EL (cell line): ENCODE measurements around the gene CTNNA3.
"Not testable (repeated sequence)": the region's sequence is repeated elsewhere in the genome, so short reads cannot be mapped to it uniquely, and the experiment has no call there.

ENCODE experiments used
- DNase-seq: peaks from one replicate; pipeline ENCODE4 v3.0.0-alpha.2; 2016

CTNNA3 gene

DNA sequence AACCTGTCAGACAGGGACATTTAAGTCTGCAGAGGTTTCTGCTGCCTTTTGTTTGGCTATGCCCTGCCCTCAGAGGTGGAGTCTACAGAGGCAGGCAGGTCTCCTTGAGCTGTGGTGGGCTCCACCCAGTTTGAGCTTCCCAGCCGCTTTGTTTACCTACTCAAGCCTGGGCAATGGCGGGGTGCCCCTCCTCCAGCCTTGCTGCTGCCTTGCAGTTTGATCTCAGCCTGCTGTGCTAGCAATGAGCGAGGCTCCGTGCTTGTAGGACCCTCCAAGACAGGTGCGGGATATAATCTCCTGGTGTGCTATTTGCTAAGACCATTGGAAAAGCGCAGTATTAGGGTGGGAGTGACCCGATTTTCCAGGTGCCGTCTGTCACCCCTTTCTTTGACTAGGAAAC is 1360.2 kb downstream of the CTNNA3 start:
- not testable (repeated sequence) for DNase-seq

DNA sequence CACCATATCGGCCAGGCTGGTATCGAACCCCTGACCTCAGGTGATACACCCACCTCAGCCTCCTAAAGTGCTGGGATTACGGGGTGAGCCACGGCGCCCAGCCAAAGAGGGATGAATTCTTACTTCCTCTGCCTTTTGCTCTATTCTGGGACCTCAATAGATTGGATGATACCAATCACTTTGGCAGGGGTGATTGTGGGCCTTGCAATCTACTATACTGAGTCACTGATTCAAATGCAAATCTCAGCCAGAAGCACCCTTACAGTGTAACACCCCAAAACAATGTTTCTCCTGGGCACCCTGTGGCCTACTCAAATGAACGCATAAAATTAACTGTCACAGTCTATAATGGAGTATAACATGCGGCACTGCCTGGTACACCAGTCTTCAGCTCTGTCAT is 1366.8 kb downstream of the CTNNA3 start:
- DNase-seq = no peak

DNA sequence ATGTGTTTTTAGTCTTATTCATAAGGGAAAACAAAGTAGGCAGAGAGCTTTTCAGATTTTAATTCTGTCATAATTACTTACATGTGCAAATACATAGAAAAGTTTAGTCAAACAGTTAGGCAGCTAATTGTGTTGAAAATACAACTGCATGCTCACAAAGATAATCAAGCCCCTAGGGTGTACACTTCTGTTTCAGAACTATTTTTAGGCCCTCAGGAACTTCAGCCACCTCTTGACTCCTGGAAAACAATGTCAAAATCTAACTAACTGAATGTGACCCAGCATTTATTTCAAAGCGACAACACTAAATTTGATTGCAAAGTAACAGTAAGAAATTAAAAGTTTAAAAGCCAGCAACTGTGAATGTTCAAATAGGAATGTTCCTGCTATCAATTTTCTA is 1369.1 kb downstream of the CTNNA3 start:
- no peak for DNase-seq

DNA sequence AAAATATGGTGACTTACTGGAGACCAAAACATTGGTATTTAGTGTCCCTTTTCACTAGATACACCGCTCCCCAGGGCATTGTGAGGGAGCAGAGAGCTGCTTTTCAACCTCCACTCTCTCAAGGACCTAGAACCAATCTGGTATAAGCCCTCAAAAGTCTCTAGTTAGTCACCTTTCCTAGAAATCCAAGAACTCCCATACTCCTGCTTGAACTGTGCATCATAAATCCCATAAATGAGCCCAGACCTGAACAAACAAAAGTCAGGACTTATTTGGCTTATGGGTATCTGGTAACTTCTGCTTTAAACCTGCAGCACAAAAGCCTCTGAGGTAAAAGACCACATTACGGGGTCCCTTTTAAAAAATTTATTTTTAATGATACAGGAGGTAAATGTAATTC is 1373.2 kb downstream of the CTNNA3 start:
- DNase-seq = no peak

DNA sequence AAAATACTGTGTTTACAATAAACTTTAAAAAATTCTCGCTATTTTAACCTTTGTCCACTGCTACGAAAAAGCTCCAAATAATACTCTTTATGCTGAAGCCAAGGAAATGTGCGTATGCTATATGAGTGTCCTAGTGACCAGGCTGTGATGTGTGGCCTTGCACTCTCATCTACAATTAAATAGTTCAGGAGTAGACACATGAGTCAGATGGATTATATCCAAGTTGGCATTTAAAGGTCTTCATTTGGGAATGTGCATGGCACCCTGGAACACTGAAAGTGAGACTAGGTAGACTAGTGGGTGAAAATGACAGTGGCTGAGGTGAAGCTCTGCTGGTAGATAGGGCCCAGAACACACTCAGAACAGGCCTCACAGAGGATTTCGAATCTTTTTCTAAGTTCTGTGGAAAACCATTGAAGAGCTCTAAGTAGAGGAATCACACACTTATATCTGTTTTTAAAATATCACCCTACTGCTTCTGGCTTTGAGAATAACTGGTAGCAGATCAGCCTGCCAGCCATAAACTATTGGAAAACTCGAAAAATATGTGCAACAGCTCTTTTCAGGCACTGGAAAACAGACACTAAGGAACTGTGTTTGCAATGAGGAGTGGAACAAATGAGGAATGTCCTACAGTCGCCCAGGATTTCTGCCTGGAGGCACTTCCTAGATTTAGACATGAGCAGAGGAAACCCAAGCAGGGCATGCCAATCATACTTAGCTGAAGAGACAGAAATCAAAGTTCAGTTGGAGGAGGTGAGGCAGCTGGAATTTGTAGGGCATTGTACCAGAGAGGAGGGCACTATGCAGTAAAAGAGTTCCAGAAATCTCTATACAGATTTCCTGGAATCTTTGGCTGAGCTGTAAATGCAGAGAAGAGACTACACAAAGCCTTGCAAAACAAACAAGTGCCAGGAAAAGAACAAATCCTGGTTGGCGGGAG is 1374.0 kb downstream of the CTNNA3 start:
- DNase-seq = peak; percentile 21

DNA sequence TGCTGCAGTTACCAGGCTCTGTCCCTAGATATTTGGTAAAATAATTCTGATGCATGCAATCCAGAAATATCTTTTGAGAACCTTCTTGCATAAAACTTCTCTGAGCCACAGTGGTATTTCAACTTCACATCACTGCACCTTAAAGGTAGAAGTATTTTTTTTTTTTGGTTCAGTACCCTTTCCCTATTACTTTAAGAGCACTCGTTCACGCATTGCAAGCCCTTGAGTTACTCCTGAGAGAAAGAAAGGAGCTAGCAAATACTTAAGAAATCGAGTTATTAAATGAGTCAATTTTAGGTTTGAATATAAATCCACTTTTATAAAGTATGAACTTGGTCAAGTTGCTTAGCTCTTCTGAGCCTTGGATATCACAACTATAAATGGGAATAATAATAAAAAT is 1377.2 kb downstream of the CTNNA3 start:
- DNase-seq = no peak

DNA sequence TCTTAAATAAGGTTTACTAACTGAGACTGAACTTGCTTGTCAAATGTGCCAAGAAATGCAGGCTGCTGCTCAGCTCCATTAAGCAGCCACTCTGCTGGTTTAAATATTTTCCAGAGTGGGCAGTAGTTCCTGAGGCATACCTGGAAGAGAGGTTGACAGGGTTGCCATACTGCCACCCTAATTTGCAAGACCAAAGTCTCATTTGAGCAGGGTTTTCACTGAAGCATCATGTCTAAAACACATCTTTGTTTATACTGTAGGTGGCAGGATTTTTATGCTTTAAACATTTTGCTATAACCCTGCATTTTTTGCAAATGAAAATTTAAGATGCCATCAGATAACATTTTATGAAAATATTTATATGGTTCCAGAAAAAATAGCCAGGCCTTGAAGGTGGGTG is 1388.2 kb downstream of the CTNNA3 start:
- DNase-seq = no peak

DNA sequence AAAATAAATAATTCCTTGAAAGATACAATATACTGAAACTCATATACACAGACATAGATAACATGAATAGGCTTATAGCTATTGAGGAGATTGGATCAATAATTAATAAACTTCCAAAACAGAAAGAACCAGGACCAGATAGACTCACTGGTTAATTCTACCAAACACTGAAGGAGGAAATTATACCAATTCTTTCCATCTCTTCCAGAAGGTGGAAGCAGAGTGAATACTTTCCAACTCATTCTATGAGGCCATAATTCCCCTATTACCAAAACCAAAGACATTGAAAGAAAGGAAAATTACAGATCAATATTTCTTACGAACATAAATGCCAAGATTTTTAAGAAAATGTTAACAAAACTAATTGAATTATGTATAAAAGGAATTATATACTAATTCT is 1394.9 kb downstream of the CTNNA3 start:
- DNase-seq = no peak

DNA sequence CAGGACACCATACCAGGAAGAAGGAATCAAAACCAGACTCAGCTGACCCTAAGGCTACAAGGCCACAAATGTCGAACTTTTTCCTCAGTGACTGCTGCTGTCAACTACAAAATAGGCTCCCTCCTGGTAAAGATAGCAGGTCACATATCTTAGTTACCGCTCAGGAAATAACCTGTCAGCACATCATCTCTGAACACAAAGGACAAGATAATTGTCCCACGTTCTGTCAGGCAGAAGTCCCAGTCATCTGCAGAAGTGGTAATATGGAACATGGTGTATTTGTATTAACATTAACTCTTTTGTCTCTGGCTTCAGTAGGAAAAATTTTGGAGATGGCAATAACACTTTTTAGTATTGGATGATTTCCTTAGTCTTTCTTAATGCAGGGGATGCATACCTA is 1400.4 kb downstream of the CTNNA3 start:
- DNase-seq = no peak

DNA sequence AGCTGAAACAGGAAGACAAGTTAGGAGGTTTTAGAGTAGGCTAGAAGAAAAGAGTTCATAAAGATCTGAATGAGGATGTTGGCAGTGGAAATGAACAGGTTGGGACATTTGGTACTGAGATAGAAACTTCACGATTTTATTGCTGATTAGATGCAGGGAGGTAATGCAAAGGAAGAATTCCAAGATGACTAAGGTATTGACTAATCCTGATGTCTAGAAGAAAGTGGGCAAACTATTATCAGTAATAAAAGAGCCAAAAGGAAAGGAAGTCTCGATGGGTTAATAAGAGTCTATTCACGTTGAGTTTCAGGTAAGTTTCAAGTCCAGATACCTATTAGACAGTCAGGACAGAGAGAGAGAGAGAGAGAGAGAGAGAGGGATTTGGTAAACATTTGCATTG is 1401.5 kb downstream of the CTNNA3 start:
- no peak for DNase-seq

DNA sequence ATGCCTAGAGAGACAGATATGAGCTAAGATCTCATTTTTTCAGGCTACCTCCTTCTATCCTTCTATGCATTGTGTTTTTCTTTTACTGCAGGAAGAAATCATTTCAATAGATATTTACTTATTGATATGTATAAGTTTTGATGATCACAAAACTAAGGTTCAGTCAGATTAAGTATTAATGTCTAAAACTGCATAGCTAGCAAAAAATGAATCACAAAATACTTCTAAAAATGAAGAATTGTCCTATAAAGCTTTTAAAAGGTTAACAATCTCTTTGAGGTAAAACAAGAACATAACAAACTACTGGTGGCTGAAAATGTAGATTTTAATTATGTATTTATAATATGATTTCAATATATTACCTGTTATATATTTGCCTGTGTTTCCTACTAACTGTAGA is 1403.1 kb downstream of the CTNNA3 start:
- DNase-seq = no peak

DNA sequence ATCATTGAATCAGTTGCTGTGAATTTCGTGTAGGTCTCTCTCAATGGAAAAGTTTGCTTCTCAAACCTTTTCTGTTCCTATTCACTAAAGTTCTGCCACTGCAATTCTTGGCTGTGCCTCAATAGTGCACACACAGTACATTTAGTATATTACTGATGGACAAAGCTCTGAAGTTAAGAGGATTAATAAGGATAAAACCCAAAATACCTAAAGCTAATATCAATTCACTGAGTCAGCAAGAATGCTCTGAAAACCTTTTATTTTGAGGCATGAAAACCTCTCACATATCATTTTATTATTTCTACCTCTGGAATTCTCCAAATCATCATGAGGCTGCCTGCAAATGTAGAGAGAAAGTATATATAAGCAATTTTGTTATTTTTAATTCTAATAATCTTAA is 1403.5 kb downstream of the CTNNA3 start:
- DNase-seq = no peak

DNA sequence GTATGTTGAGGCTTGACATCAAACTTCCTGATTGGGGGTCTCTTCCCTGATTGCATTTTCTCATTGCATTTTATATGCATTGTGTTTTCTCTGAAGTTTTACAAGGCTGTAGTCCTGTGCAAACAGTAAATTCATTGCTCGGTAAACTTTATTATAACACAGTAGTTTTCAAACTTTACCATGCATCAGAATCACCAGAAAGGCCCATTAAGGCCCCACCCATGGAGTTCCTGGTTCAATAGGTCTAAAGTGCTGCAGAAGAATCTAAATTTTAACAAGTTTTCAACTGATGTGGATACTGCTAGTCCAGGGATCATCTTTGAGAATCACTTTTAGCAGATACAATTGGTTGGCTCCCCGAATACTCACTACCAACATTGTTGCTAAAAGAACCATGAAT is 1404.9 kb downstream of the CTNNA3 start:
- no peak for DNase-seq

DNA sequence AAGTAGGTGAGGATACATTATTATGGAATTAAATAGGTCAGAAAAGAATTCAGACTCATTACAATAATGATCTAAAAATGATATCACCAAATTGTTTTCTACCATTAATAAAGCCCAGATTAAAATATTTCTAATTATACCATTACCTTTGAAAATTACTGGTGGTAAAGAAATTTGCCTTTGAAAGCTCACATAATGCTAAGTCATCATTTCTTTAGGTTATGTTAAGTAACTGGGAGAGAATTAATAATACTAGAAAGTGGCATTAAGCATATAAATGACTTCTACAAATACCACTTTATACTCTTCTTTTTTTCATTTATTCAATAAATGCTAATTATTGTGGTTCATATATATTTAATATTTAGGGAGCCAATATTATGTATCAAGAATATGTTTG is 1411.4 kb downstream of the CTNNA3 start:
- no peak for DNase-seq

DNA sequence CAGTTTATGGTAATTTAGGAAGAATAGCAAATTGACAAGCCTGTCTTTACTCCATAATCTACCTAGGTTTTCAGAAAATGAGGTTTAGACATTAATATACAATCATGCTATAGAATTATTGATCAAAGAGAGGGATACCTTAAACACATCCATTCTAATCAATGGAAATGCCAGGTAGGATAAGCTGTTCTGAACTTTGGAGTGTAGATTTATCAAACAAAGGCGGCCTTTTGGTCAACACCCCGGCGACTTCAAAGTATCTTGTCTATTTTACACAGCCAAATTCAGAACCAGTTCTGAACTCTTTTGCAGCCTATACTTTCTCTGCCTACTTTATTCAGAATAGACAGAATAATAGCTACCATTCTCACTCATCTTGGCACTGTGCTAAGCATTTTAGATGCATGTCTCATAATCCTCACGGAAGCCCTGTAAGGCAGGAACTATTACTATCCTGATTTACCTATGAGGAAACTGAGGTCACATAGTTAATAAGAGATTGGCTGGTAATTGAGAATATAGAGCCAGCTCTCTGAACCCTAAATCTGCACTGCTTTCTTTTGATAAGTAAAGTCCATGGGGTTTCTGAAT is 1412.0 kb downstream of the CTNNA3 start:
- no peak for DNase-seq

DNA sequence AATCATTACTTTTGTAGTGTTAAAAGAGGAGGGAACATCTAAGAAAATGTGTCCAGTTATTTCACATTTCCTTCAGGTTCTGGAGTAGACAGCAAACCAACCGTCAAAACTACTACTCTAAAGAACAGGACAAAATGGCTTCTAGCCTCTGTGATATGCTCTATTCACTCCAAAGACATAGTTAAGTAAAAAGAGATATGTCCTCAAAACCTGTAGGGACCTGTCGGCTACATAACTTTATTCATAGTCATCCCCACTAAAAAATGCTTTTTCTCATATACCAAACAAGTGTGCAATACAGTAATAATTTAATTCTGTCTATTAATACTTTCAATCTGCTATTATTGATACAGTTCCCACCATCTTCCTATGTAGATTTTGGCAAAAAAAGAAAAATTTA is 1412.9 kb downstream of the CTNNA3 start:
- no peak for DNase-seq

DNA sequence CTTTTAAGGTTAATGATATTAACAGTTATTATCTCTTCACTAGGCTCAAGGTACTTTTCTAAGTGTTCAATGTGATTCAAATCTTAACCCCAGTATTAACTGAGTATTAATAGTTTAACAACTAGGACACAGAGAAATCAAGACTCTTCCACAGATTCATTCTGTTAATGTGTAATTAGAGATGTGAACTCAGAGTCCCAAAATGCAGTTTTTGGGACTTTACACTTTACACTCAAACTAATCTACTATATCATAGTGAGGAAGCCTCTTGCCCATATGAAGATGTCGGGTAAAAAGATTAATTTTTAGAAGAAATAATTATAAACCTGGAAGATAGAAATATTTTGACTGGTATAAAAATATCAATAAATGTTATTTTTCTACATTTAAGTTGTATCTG is 1414.7 kb downstream of the CTNNA3 start:
- DNase-seq = no peak

DNA sequence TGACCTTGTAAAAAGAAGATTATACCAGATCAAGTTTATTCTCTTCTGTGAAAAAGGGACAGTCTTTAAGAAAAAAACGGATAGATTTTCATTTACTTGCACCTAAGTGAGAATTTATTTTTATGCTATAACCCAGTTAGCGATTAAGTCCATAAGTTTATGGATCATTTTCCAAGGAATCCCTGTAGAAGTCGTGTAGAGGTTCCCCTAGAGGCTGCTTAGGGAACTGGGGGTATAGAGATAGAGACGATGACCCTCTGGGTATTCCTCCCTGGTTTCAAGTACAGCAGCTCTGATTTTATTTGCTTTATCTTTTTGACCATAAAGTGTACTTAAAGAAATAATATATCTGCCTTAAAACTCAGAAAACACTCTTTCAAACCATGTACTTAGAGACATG is 1418.5 kb downstream of the CTNNA3 start:
- no peak for DNase-seq

DNA sequence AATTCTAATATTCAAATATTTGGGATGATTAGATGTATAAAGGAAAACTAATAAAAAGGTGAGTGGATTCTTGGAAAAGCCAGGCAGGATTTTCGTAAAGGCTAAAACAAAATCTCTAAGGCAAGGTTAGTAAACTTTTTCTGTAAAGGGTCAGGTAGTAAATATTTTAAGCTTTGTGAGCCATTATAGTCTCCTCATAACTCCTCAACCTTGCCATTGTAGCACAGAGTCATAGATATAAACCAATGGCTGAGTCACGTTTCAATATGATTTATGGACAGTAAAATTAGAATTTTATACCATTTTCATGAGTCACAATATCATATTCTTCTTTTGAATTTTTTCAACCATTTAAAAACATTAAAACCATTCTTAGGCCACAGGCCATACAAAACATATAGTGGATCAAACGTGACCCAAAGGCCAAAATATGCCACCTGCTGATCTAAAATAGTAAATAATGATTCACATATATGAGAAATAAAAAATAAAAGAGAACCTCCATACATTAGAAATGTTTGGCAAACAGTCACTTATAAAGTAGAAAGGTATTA is 1422.0 kb downstream of the CTNNA3 start:
- no peak for DNase-seq

DNA sequence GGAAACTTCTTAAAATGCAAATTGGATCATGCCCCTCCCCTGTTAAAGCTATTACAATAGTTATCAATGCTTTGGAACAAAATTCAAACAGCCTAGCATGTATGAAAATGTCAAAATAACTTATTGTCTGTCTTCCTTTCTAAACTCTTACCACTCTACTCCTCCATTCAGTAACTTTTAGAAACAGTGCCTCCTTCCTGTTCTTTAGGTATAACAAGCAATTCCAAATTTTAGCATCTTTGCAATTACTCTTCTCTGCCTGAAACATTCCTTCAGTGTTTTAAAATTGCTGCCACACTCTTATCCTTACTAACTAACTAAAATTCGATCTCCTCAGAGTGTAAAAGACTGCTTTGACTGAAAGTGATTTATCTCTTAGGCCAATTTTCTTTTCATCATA is 1430.6 kb downstream of the CTNNA3 start:
- no peak for DNase-seq

DNA sequence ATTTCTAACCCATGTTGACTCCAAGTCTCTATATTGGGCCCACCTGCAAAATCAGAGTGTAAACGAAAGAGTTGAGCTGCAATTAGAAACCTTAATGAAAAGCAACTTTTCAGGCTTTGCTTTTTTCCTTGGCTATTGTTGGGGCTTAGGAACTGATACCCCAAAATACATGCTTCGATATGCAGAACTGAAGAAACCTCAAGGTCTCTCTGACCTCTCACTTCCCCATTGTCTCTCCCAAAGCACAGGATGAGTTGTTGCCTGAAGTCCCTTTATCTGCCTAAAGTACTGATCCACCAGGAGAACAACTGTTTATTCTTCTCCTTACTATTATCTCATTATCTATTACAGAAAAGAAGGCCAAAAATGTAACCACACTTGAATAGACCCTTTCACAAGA is 1436.2 kb downstream of the CTNNA3 start:
- no peak for DNase-seq

DNA sequence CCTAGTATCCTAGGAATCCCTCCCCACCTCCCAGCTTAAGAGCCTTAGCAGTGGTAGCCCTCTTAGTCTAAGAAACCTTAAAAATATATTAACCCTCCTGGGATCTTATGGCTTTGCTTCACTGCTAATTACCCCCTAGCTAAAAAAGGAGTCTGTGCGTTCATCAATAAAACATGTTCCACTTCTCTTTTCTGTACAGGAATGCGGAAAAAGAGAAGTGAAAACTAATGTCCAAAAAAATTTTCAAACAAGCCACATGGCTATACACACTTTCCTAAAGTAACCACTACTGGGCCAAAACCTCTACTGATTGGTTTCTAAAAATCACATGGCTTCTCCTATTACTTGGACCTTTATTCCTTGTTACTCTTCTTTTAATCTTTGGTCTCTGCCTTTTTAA is 1437.3 kb downstream of the CTNNA3 start:
- no peak for DNase-seq

DNA sequence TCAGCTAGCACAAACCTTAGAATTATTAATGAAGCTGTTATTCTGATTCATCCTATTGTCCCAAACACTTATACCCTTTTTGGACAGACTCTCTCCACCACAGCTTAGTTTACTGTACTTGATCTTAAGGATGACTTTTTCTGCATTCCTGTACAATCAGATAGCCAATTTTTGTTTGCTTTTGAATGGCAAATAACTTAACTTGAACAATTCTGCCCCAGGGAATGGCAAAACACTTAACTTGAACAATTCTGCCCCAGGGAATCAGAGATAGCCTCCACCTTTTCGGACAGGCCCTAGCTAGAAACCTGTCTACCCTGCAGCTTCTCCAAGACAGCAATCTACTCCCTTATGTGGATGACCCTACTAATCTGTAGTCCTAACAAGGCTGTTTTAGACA is 1438.2 kb downstream of the CTNNA3 start:
- DNase-seq = no peak

DNA sequence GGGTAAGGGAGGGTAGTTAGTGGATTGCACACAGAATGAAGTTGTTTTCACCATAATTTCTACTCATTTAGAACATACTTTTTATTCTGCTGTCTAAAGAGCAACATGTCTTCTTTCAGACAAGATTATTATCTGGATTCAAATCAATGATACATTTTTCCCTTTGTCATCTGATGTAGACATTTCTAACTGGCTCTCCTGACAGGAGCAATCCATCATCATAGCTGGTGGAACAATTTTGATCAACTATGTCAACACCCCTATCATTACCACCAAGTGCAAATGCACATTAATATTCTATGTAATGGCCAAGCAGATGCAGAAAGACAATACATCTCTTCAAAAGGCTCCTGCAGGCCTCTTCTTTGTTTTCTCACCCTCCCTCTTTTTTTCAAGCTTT is 1443.0 kb downstream of the CTNNA3 start:
- DNase-seq = no peak
